Peyer's patch (tissue), 4 donors: ENCODE results near the gene SMAD2.

Source experiments
- POLR2A ChIP-seq, 2 donors: fragments of 450-650 bp; IDR thresholded peaks; one replicate each; pipeline ENCODE4 v1.5.1; 2017; ENCODE audit warnings: antibody characterized with exemption in 2 of 2, mild to moderate bottlenecking in 2 of 2, moderate library complexity in 2 of 2
- TF ChIP-seq, protein P1 (sequence below), 6 experiments: fragments of 450-650 bp in 4 of 6; fragments of 200-600 bp in 2 of 6; sonication (generic) in 1 of 6; IDR thresholded peaks; one replicate each; pipeline ENCODE4 v1.5.1; 2017 to 2019; ENCODE audit warnings: antibody characterized with exemption in 6 of 6, mild to moderate bottlenecking in 3 of 6, moderate library complexity in 1 of 6

DNA sequence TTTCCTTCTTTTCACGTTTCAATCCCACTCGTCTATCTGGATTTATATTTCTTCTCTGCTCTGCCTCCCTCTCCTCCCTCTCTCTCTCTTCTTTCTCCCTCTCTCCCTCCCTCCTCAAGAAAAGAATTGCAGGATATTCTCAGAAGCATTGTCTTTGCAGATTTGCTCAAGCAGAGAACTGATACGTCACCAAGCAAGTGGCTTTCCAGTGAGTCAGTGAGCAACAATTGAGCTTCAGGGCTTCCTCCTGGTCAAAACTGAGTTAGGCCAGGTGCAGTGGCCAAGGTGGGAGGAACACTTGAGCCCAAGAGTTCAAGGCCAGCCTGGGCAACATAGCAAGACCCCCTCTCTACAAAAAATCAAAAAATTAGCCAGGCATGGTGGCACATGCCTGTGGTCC is 151.1 kb downstream of the SMAD2 start:
- TF ChIP-seq POLR2A (IDR thresholded peaks at IDR 0.05), result no peak
- TF ChIP-seq, protein P1, sequence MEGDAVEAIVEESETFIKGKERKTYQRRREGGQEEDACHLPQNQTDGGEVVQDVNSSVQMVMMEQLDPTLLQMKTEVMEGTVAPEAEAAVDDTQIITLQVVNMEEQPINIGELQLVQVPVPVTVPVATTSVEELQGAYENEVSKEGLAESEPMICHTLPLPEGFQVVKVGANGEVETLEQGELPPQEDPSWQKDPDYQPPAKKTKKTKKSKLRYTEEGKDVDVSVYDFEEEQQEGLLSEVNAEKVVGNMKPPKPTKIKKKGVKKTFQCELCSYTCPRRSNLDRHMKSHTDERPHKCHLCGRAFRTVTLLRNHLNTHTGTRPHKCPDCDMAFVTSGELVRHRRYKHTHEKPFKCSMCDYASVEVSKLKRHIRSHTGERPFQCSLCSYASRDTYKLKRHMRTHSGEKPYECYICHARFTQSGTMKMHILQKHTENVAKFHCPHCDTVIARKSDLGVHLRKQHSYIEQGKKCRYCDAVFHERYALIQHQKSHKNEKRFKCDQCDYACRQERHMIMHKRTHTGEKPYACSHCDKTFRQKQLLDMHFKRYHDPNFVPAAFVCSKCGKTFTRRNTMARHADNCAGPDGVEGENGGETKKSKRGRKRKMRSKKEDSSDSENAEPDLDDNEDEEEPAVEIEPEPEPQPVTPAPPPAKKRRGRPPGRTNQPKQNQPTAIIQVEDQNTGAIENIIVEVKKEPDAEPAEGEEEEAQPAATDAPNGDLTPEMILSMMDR (IDR thresholded peaks at IDR 0.05), result no peak
